ENCODE measurements around the gene NOD2. TPM values are rescaled to one million over a fixed set of nuclear protein-coding genes. Genes with fewer than 3 reads are reported as not detected.

The NOD2 gene
- total RNA-seq, 1 experiment from 2014 or later: 5.4 TPM

DNA sequence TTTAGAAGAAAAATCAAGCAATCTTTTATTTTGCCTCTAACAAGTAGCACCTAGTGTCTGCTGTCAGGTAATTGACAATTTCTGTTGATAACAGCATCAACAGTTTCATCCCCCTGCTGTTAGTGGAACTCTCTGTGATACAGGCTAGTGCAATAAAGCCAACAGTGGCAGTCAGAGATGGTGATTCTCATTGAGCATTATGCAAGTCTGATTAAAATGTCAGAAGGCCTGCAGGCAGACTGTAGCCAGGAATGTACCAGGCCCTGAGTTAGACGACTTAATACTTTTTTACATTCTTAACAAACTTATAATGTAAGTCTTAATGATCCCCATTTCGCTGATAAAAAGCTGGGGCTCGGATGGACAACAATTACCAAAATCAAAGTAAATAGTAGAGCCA lies 63.1 kb downstream of the NOD2 start:
- TF ChIP-seq, protein P1, sequence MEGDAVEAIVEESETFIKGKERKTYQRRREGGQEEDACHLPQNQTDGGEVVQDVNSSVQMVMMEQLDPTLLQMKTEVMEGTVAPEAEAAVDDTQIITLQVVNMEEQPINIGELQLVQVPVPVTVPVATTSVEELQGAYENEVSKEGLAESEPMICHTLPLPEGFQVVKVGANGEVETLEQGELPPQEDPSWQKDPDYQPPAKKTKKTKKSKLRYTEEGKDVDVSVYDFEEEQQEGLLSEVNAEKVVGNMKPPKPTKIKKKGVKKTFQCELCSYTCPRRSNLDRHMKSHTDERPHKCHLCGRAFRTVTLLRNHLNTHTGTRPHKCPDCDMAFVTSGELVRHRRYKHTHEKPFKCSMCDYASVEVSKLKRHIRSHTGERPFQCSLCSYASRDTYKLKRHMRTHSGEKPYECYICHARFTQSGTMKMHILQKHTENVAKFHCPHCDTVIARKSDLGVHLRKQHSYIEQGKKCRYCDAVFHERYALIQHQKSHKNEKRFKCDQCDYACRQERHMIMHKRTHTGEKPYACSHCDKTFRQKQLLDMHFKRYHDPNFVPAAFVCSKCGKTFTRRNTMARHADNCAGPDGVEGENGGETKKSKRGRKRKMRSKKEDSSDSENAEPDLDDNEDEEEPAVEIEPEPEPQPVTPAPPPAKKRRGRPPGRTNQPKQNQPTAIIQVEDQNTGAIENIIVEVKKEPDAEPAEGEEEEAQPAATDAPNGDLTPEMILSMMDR (IDR thresholded peaks at IDR 0.05 in 2 of 3, conservative IDR thresholded peaks at IDR 0.05 in 1 of 3; ENCODE audit: borderline replicate concordance in 1 of 3, insufficient read depth in 1 of 3, low read depth in 2 of 3, low read length in 2 of 3): no peak
- TF ChIP-seq POLR2A (IDR thresholded peaks at IDR 0.05; ENCODE audit: borderline replicate concordance, extremely low read depth, insufficient read depth, insufficient read length): no peak
- no peak for TF ChIP-seq RAD21 (IDR thresholded peaks at IDR 0.05; ENCODE audit: low read depth)
- no peak for TF ChIP-seq POLR2AphosphoS5 (IDR thresholded peaks at IDR 0.05; ENCODE audit: low read depth, low read length)
- no peak for TF ChIP-seq SIN3A (IDR thresholded peaks at IDR 0.05; ENCODE audit: low read depth)
- TF ChIP-seq EZH2 (IDR thresholded peaks at IDR 0.05): no peak
- no peak for TF ChIP-seq FOSL1 (IDR thresholded peaks at IDR 0.05; ENCODE audit: low read depth)
- Histone ChIP-seq H3K36me3 (ENCODE audit: control insufficient read depth in 1 of 2, insufficient read depth in 2 of 2, low read length in 2 of 2) (no peaks in the 10 kb centered on the region), H3K4me2 (ENCODE audit: low read length) (no peak overlapping the region), H4K20me1 (ENCODE audit: insufficient read depth) (no peaks in the 10 kb centered on the region), H3K9ac (ENCODE audit: low read length) (no peak overlapping the region), H3K4me3 (replicated peaks in 1 of 2; ENCODE audit: low read depth in 1 of 2, low read length in 2 of 2) (no peak overlapping the region), H3K27ac (ENCODE audit: low read depth, low read length) (no peak overlapping the region), H3K79me2 (ENCODE audit: insufficient read depth, low read length) (no peaks in the 10 kb centered on the region), H3K9me2 (ENCODE audit: insufficient read depth) (no peaks in the 10 kb centered on the region), H2AFZ (ENCODE audit: low read depth, low read length, poor library complexity, severe bottlenecking) (no peak overlapping the region), H3K9me3 (ENCODE audit: control insufficient read depth in 1 of 2, insufficient read depth in 1 of 2, low read depth in 1 of 2, low read length in 2 of 2) (no peaks in the 10 kb centered on the region), H3K27me3 (ENCODE audit: insufficient read depth, low read length) (no peaks in the 10 kb centered on the region), H3K4me1 (ENCODE audit: control insufficient read depth in 1 of 2, insufficient read depth in 2 of 2, low read length in 2 of 2) (no peaks in the 10 kb centered on the region)
- no TSS peak for BruUV-seq (replicated peaks)
- RAD21 ChIA-PET (ENCODE audit: low non-redundant PET in 1 of 2, low total read pairs in 2 of 2, uncharacterized antibody in 2 of 2, unreplicated experiment in 2 of 2): interaction anchor here in 1 of 2 experiments (0.5 kb wide), 1 partner anchor 252 kb away, joined by 12 read pairs; no protein-coding TSS in a partner anchor
- DNase-seq (ENCODE audit: low read depth, low spot score): no peak
- no peak for ATAC-seq
- intact Hi-C loops (cut with micrococcal nuclease): no loop called here
- POLR2A ChIA-PET: no interaction called here
- CTCF ChIA-PET: interaction anchor here (1.0 to 1.3 kb wide), 2 partner anchors 50 kb away, joined by 4 to 5 read pairs; no protein-coding TSS in a partner anchor

DNA sequence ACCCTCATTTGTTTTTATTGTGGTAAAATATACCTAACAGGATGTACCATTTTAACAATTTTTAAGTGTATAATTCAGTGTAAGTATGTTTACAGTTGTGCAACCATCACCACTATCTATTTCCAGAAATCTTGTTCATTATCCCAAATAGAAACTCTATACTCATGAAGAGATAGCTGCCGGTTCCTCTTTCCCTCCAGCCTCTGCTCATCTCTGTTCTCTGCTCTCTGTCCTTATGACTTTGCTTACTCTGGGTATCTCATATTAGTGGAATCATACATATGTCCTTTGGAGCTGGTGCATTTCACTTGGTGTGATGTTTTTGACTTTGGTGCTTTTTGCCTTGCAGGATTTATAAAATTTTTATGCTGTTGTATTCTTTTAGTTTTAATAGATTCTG lies 67.9 kb downstream of the NOD2 start:
- no peaks in the 10 kb centered on the region for H3K36me3 ChIP-seq (ENCODE audit: control insufficient read depth in 1 of 2, insufficient read depth in 2 of 2, low read length in 2 of 2)
- peaks cover 0 to 3% of the 10 kb centered on the region in 2 experiments; a peak in 1 of 4 replicates for H3K9me3 ChIP-seq (ENCODE audit: control insufficient read depth in 1 of 2, insufficient read depth in 1 of 2, low read depth in 1 of 2, low read length in 2 of 2)
- no peak overlapping the region for H3K27ac ChIP-seq (ENCODE audit: low read depth, low read length)
- ChIA-PET POLR2A (no interaction called here), CTCF (no interaction called here), RAD21 (ENCODE audit: low non-redundant PET in 1 of 2, low total read pairs in 2 of 2, uncharacterized antibody in 2 of 2, unreplicated experiment in 2 of 2) (no interaction called here)
- H3K4me2 ChIP-seq (ENCODE audit: low read length): no peak overlapping the region
- no peaks in the 10 kb centered on the region for H3K79me2 ChIP-seq (ENCODE audit: insufficient read depth, low read length)
- DNase-seq (ENCODE audit: low read depth, low spot score) (no peak), ATAC-seq (no peak)
- intact Hi-C loops (cut with micrococcal nuclease): no loop called here
- no peaks in the 10 kb centered on the region for H3K4me1 ChIP-seq (ENCODE audit: control insufficient read depth in 1 of 2, insufficient read depth in 2 of 2, low read length in 2 of 2)
- H3K9me2 ChIP-seq (ENCODE audit: insufficient read depth): no peaks in the 10 kb centered on the region
- H3K27me3 ChIP-seq (ENCODE audit: insufficient read depth, low read length): no peaks in the 10 kb centered on the region
- no peak for TF ChIP-seq CBX3 (IDR thresholded peaks at IDR 0.05; ENCODE audit: low read depth)
- H4K20me1 ChIP-seq (ENCODE audit: insufficient read depth): no peaks in the 10 kb centered on the region
- no TSS peak for BruUV-seq (replicated peaks)
- H3K4me3 ChIP-seq (replicated peaks in 1 of 2; ENCODE audit: low read depth in 1 of 2, low read length in 2 of 2): no peak overlapping the region
- no peak overlapping the region for H3K9ac ChIP-seq (ENCODE audit: low read length)
- H2AFZ ChIP-seq (ENCODE audit: low read depth, low read length, poor library complexity, severe bottlenecking): no peak overlapping the region
